ENCODE measurements around the gene CRYBG1.

CRYBG1 gene

DNA sequence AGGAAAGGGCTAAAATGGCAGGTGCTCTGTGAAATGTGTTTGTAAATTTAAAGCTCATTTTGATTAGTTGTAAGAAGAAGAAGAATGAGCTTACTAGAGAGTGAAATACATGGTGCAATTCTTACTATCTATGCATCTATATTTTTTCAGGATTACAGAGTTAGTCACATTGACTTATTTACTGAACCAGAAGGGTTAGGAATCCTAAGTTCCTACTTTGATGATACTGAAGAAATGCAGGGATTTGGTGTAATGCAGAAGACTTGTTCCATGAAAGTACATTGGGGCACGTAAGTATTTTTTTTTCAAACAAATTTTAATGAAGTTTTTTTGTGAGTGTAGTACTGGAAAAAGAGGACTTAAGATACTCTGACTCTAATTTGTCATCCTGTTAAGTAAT, 169.5 kb downstream of the CRYBG1 start:
- no peak for DNase-seq (ENCODE audit: low spot score)
- Histone ChIP-seq H3K27ac (no peak overlapping the region), H3K4me3 (no peak overlapping the region)
- TF ChIP-seq, protein P1, sequence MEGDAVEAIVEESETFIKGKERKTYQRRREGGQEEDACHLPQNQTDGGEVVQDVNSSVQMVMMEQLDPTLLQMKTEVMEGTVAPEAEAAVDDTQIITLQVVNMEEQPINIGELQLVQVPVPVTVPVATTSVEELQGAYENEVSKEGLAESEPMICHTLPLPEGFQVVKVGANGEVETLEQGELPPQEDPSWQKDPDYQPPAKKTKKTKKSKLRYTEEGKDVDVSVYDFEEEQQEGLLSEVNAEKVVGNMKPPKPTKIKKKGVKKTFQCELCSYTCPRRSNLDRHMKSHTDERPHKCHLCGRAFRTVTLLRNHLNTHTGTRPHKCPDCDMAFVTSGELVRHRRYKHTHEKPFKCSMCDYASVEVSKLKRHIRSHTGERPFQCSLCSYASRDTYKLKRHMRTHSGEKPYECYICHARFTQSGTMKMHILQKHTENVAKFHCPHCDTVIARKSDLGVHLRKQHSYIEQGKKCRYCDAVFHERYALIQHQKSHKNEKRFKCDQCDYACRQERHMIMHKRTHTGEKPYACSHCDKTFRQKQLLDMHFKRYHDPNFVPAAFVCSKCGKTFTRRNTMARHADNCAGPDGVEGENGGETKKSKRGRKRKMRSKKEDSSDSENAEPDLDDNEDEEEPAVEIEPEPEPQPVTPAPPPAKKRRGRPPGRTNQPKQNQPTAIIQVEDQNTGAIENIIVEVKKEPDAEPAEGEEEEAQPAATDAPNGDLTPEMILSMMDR (IDR thresholded peaks at IDR 0.05) = no peak

DNA sequence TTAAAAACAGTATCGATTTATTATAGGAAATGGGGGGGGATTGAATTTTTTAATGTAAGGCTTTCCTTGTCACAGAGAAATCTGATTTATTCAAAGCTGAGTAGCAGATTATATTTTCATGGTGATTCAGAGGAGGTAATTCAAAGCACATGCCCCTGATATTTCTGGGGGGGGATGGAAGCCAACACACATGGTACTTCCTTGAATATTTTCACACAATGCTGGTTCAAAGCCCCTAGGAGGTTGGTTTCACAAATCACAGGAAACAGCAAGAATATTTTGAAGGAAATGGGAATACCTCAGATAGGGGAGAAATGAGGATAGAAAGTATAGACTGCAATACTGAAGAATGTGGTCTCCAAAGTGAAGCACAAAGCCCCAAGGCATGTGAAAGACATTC, 170.0 kb downstream of the CRYBG1 start:
- TF ChIP-seq, protein P1 (IDR thresholded peaks at IDR 0.05) = no peak
- DNase-seq (ENCODE audit: low spot score) = no peak
- H3K27ac ChIP-seq = no peak overlapping the region
- H3K4me3 ChIP-seq = no peak overlapping the region

DNA sequence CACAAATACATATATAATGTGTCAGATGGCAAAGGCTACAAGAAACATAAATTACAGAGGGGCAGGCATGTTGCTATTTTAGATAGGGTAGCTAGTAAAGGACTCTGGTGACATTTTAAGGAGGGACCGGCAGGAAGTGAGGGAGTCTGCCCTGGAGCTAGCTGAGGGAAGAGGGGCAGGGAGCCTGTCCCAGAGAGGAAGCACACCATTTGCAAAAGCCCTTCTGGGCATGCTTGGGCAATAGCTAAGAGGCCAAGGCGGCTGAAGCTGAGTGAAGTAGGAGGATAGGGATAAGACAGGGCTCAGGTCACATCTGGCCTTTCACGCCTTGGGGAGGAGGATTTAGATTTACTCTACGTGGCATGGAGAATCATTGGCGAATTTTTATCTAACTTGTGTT, 172.5 kb downstream of the CRYBG1 start:
- no peak for DNase-seq (ENCODE audit: low spot score)
- H3K4me3 ChIP-seq = no peak overlapping the region
- no peak overlapping the region for H3K27ac ChIP-seq
- TF ChIP-seq, protein P1 (IDR thresholded peaks at IDR 0.05) = no peak

DNA sequence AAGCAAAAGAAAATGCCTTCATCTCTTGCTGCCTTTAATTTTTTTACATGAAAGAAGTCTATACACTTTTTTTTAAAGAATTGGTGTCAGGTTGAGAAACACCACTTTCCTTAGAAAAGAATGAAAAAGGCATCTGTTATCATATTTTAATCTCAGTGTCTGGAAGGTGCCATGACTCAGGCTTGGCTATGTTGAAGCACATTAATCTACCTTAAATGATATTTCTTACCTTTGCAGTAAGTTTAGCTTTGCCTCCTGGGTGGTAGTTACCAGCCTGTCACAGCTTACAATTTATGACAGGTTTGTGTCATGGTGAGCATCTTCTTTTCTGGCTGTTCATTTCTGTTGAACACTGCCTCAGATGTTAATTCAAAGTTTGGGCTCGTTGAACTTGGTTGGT, 173.5 kb downstream of the CRYBG1 start:
- Histone ChIP-seq H3K4me3 (no peak overlapping the region), H3K27ac (no peak overlapping the region)
- DNase-seq (ENCODE audit: low spot score) = no peak
- TF ChIP-seq, protein P1 (IDR thresholded peaks at IDR 0.05) = no peak

DNA sequence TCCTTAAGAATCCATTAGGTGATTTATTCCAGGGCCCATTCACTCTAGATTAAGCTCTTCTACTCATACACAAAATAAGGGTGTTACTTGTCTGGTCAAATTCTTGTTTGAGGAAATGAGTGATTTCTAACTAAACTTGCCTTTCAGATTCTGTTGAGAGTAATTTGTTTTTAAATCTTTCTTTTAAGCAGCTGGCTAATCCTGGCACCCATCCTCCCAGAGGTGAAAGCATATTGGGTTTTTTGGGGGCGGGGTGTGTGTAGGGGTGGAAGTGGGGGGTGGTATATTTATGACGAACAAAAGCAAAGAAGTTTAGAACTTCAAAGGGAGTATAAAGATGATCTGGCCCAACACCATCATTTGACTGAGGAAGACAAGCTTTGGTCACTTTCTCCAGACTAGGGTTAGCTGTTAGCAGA, 174.1 kb downstream of the CRYBG1 start:
- no peak overlapping the region for H3K4me3 ChIP-seq
- TF ChIP-seq, protein P1 (IDR thresholded peaks at IDR 0.05) = no peak
- DNase-seq (ENCODE audit: low spot score) = no peak
- H3K27ac ChIP-seq = no peak overlapping the region

DNA sequence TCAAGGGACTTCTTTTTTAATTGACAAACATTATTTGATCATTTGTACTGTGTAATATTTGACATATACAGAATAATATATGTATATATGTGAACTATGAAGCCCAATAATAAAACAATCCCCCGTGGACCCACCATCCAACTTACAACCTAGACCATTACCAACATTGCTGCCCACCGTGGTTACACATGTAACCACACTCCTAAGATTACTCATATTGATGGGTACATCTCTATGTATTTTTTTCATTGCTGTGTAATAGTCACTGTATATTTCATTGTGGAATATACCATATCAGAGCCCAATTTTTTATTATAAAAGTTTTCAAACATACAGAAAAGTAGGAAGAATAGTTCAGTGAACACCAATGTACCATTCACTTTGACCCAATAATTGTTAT, 174.5 kb downstream of the CRYBG1 start:
- TF ChIP-seq, protein P1 (IDR thresholded peaks at IDR 0.05) = no peak
- no peak overlapping the region for H3K4me3 ChIP-seq
- no peak for DNase-seq (ENCODE audit: low spot score)
- H3K27ac ChIP-seq = no peak overlapping the region

DNA sequence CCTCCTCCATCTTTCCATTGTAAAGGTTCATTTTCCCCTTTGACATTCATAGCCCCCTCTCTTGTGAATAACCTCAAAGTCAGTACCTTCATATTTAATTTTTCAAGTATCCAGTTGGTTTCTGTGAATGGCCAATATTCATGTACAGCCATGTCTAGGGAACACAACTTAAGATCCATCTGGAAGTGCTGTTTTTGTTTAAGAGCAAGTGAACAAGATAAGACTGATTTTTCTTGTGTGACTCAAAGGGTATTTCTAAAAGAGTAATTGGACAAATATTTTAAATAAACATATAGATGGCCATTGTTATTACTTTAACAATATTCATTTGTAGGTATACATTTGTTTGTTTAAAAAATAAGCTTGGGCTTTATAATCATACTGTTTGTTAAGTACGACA, 175.8 kb downstream of the CRYBG1 start:
- Histone ChIP-seq H3K4me3 (no peak overlapping the region), H3K27ac (no peak overlapping the region)
- DNase-seq (ENCODE audit: low spot score) = no peak
- TF ChIP-seq, protein P1 (IDR thresholded peaks at IDR 0.05) = no peak

Measured in coronary artery (tissue), 2 donors.